Anterior cingulate cortex (tissue), 58 donors: ENCODE measurements around the gene FERMT1.

Experiments used
- DNase-seq, 58 donors: peaks; one replicate each; lab custom pipeline; 2025; lab: John Stamatoyannopoulos, UW

The FERMT1 gene

GRCh38 chr20:6122873-6123648, at the start of gene FERMT1:
Gene FERMT1, minus strand, starts transcription at chr20:6123030. Its CDS starts 3,476 bp downstream, at chr20:6119554.
- peak in 22 of 58 donors; percentile 6 to 48 (median 13) for DNase-seq

DNA sequence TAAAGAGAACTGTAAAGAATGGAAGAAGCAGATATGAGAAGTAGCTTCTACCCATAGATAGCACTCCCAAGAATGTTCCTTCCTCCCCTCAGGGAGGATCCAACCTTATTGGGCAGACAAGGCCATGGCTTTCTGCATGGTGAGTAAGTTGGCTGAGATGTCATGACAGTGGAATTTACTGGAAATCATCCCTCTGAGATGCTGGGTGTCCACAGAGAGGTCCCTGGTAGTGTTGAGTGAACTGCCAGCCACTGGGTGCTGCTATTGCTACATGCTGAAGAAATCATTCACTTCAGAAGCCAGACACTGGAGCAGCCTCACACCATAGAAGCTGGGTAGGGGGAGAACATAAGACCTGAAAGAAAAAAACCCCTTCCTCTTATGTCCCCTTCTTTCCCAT, 46.4 kb upstream of the FERMT1 start:
- no peak for DNase-seq

GRCh38 chr20:6168204-6168603, 45.4 kb upstream of the FERMT1 start:
- DNase-seq = no peak

- DNase-seq = no peak
Observed at GRCh38 chr20:6165346-6165745, 42.5 kb upstream of the FERMT1 start.

DNA sequence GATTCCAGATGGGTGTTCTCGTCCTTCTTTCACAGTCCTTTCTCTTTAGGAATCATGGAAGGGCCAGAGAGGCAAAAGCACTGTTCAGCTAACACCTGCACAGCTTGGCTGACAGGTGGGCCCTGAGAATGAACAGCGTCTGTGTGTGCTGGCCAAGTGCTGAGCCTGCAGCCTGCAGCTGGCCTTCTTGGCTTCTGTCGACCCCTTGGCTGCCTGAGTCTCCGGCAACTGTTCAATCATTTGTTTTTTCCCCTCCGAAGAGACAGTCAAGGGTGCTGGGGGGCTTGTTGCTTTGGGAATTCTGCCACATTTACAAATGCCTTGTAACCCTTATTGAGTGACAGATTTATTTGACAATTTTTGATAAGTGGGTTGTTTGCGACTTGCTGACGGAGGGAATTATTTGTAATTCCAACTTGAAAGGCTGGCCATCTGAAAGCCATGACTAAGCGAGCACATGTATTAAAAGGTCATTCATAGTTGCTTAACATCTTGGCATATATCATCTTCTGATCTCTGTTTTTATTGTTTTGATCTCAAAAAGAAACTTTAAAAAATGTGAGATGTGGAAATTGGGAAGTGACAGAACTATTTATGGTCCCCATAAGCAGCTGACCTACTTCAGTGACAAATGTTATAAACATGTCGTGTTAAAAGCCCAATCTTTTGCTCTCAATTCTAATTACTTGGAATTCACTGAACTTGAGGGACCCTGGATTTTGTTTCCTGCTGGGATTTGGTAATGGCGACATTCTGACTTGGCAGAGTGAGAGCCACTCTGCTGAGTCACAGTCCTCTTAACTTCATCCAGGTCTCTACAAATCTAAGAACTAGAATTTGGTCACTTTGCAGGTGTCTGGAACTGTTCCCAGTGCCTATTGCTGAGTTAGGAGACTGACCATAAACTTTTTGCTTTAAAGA, 41.9 kb upstream of the FERMT1 start:
- peak in 5 of 58 donors; percentile 2 to 17 (median 10) for DNase-seq

DNA sequence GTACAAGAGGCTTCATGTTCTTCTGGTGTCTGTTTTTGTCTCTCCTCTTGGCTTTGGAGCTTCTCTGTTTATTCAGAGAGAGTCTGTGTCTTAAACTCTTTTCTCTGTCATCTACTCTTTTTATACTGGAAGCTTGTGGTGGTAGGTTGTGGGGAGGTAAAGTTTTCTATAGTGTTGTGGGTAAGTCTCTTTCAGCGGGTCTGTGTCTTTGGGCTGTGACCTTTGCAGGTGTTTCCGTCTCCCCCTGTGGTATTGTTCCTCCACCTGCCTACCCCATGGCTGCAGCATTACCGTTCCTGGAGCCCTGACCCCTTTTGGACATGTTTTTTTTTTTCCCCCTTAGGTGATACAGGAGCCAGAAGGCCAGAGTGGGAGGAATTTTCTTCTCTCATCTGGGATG, 37.9 kb upstream of the FERMT1 start:
- no peak for DNase-seq

- DNase-seq = no peak
Observed at GRCh38 chr20:6157345-6157744, 34.5 kb upstream of the FERMT1 start.

DNA sequence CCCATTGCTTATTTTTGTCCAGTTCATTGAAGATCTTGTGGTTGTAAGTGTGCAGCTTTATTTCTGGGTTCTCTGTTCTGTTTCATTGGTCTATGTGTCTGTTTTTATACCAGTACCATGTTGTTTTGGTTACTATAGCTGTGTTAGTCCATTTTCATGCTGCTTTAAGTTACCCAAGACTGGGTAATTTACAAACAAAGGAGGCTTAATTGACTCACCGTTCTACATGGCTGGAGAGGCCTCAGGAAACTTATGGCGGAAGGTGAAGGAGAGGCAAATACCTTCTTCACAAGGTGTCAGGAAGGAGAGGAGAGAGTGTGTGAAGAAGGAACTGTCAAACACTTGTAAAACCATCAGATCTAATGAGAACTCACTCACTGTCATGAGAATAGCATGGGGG, 29.9 kb upstream of the FERMT1 start:
- no peak for DNase-seq

- DNase-seq = no peak
Observed at GRCh38 chr20:6148073-6148472, 25.2 kb upstream of the FERMT1 start.

GRCh38 chr20:6142348-6142993, 19.6 kb upstream of the FERMT1 start:
- peak in 29 of 58 donors; percentile 4 to 63 (median 18) for DNase-seq

DNA sequence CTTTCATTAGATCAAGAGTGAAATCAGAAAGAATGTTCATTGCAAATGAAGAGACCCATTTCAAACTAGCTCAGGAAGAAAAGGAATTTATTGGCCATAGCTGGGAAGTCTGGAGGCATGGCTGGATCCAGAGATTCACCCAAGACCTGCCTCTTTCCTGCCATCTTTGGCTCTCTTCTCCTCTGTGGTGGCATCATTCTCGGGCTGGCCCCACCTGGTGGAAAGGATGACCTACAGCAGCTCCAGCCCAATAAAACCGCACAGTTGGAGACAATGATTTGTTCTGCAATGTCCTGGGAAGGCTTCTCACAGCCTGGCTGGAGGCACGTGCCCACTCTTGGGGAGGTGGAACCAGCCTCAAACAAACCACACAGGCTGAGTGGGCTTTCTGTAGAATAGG, 18.1 kb upstream of the FERMT1 start:
- no peak for DNase-seq

- DNase-seq = no peak
Observed at GRCh38 chr20:6135347-6135746, 12.5 kb upstream of the FERMT1 start.

GRCh38 chr20:6134592-6134991, 11.8 kb upstream of the FERMT1 start:
- DNase-seq = no peak

GRCh38 chr20:6130045-6130444, 7.2 kb upstream of the FERMT1 start:
- no peak for DNase-seq

GRCh38 chr20:6127825-6128224, 5.0 kb upstream of the FERMT1 start:
- DNase-seq = no peak

- DNase-seq = no peak
Observed at GRCh38 chr20:6126846-6127245, 4.0 kb upstream of the FERMT1 start.

GRCh38 chr20:6123649-6124014, 802 bp upstream of the FERMT1 start:
- DNase-seq = no peak

GRCh38 chr20:6122111-6122872, 538 bp downstream of the FERMT1 start:
- DNase-seq = peak in 1 of 58 donors; percentile 13

GRCh38 chr20:6121504-6121903, 1.3 kb downstream of the FERMT1 start:
- no peak for DNase-seq

DNA sequence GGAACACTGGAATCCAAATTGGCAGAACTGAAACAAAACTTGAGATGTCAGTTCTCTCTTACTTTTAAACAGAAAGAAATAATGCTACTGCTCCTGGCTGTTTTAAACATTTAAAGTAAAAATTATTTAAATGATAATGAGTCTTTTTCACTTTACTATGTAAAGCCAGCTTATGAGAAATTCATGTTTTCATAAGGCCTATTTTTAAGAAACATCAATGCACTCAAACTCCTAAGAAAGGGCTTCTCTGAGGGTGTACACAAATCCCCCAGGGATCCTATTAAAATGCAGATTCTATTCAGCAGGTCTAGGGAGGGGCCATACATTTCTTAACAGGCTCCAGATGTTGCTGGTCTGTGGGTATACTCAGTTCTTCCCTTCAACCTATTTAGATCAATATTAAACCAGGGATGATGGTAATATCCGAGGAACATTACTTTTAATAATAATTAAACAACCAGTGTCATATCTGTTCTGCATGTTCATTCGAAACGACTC, 2.3 kb downstream of the FERMT1 start:
- no peak for DNase-seq
